H1 (cell line): ENCODE results near the gene TGFBI. TPM values are rescaled to one million over a fixed set of nuclear protein-coding genes. Genes with fewer than 3 reads are reported as not detected.

ENCODE experiments used
- CTCF ChIA-PET: fragments of 300-600 bp; sonication (Branson Sonifier 250); formaldehyde crosslinking; loops from one replicate; lab custom pipeline; 2021; ENCODE audit not compliant: partially characterized antibody; lab: Charles Lee
- POLR2A ChIA-PET: fragments of 300-600 bp; sonication (Branson Sonifier 250); formaldehyde crosslinking; loops from one replicate; lab custom pipeline; 2021; ENCODE audit warnings: inconsistent platforms; ENCODE audit not compliant: partially characterized antibody; lab: Charles Lee
- DNase-seq, 2 experiments: peaks; one replicate each; pipeline versions ENCODE4 v3.0.0 to v3.0.0-alpha.2; 2010 to 2022; ENCODE audit warnings: low spot score in 2 of 2, low read depth in 1 of 2, mixed read lengths in 1 of 2
- FAIRE-seq: peaks from 2 replicates; lab custom pipeline; 2011; peaks lifted over from hg19 to GRCh38; lab: Jason Lieb, UNC
- H2AFZ ChIP-seq: 2 replicates; pipeline ENCODE4 v1.8.1; 2012; ENCODE audit warnings: low read length, inconsistent platforms
- H2AK5ac ChIP-seq: 2 replicates; pipeline ENCODE4 v1.6.1; 2013; ENCODE audit warnings: low read depth, low read length
- H2BK120ac ChIP-seq: replicated peaks from 2 replicates; pipeline ENCODE3; 2013; ENCODE audit warnings: low read depth, low read length, inconsistent platforms
- H2BK12ac ChIP-seq: 2 replicates; pipeline ENCODE4 v1.6.1; 2013; ENCODE audit warnings: low read depth, low read length
- H2BK15ac ChIP-seq: 2 replicates; pipeline ENCODE4 v1.6.1; 2013; ENCODE audit warnings: low read length
- H2BK20ac ChIP-seq: 2 replicates; pipeline ENCODE4 v1.6.1; 2013; ENCODE audit warnings: low read length
- H2BK5ac ChIP-seq: 2 replicates; pipeline ENCODE4 v1.6.1; 2013; ENCODE audit warnings: low read depth, low read length
- H3K14ac ChIP-seq: 2 replicates; pipeline ENCODE4 v1.6.1; 2013; ENCODE audit warnings: inconsistent platforms; ENCODE audit not compliant: insufficient read length
- H3K18ac ChIP-seq: 2 replicates; pipeline ENCODE4 v1.6.1; 2013; ENCODE audit warnings: low read length; ENCODE audit errors: extremely low read depth
- H3K23ac ChIP-seq: 2 replicates; pipeline ENCODE4 v1.6.1; 2013; ENCODE audit warnings: inconsistent platforms; ENCODE audit not compliant: insufficient read length
- H3K23me2 ChIP-seq: 2 replicates; pipeline ENCODE4 v1.6.1; 2013; ENCODE audit warnings: low read depth, low read length
- H3K27ac ChIP-seq: 2 replicates; pipeline ENCODE4 v1.6.1; 2011; ENCODE audit warnings: low read depth, low read length, inconsistent platforms
- H3K27me3 ChIP-seq, 4 experiments: replicated peaks in 1 of 4; 1 replicate in 1 of 4; 2 replicates in 3 of 4; pipeline versions ENCODE4 v1.6.1 to v1.8.1; 2011 to 2013; ENCODE audit warnings: low read length in 3 of 4, mild to moderate bottlenecking in 3 of 4, inconsistent platforms in 2 of 4, mixed read lengths in 2 of 4, moderate library complexity in 1 of 4; ENCODE audit not compliant: control insufficient read depth in 3 of 4, insufficient read depth in 3 of 4; ENCODE audit errors: extremely low read depth in 1 of 4
- H3K36me3 ChIP-seq, 4 experiments: 2 replicates each; pipeline versions ENCODE4 v1.6.1 to v1.8.1; 2011 to 2013; ENCODE audit warnings: mild to moderate bottlenecking in 4 of 4, low read length in 3 of 4, moderate library complexity in 2 of 4, control low read depth in 1 of 4, inconsistent platforms in 1 of 4; ENCODE audit not compliant: insufficient read depth in 4 of 4, control insufficient read depth in 2 of 4
- H3K4ac ChIP-seq: replicated peaks from 2 replicates; pipeline ENCODE3; 2013; ENCODE audit warnings: low read length, low read depth, mixed read lengths, inconsistent platforms; ENCODE audit not compliant: insufficient read length
- H3K4me1 ChIP-seq, 4 experiments: replicated peaks in 1 of 4; 1 replicate in 1 of 4; 2 replicates in 3 of 4; pipeline versions ENCODE4 v1.6.1 to v1.8.1; 2011 to 2013; ENCODE audit warnings: low read length in 3 of 4, inconsistent platforms in 2 of 4, mixed read lengths in 1 of 4; ENCODE audit not compliant: insufficient read depth in 4 of 4, control insufficient read depth in 3 of 4
- H3K4me2 ChIP-seq, 2 experiments: 2 replicates each; pipeline versions ENCODE4 v1.6.1 to v1.8.1; 2011 to 2013; ENCODE audit warnings: low read depth in 2 of 2, low read length in 2 of 2, control low read depth in 1 of 2, inconsistent platforms in 1 of 2, mild to moderate bottlenecking in 1 of 2; ENCODE audit not compliant: insufficient read depth in 1 of 2
- H3K4me3 ChIP-seq, 4 experiments: fragments of 200-600, 300-600 bp in 1 of 4; sonication (generic), shearing (Covaris generic), sonication (Bioruptor Twin) in 1 of 4; 2 replicates each; pipeline versions ENCODE4 v1.5.1 to v1.8.1; 2011 to 2016; ENCODE audit warnings: low read length in 4 of 4, low read depth in 3 of 4, control low read depth in 2 of 4, inconsistent platforms in 2 of 4, mild to moderate bottlenecking in 2 of 4, mixed read lengths in 1 of 4, moderate library complexity in 1 of 4; ENCODE audit not compliant: insufficient read depth in 2 of 4; ENCODE audit errors: extremely low read depth in 1 of 4
- H3K56ac ChIP-seq: replicated peaks from 2 replicates; pipeline ENCODE3; 2013; ENCODE audit warnings: low read depth, mild to moderate bottlenecking, mixed read lengths, low read length, inconsistent platforms; ENCODE audit not compliant: insufficient read length
- H3K79me1 ChIP-seq: 2 replicates; pipeline ENCODE4 v1.6.1; 2013; ENCODE audit warnings: low read depth, low read length, control low read depth
- H3K79me2 ChIP-seq, 2 experiments: 2 replicates each; pipeline versions ENCODE4 v1.6.1 to v1.8.1; 2012 to 2013; ENCODE audit warnings: low read length in 2 of 2, mild to moderate bottlenecking in 2 of 2, inconsistent platforms in 1 of 2; ENCODE audit not compliant: insufficient read depth in 2 of 2, control insufficient read depth in 1 of 2
- H3K9ac ChIP-seq, 4 experiments: replicated peaks in 1 of 4; 1 replicate in 1 of 4; 2 replicates in 3 of 4; pipeline versions ENCODE4 v1.6.1 to v1.8.1; 2011 to 2013; ENCODE audit warnings: low read depth in 3 of 4, low read length in 3 of 4, control low read depth in 2 of 4, mild to moderate bottlenecking in 2 of 4, moderate library complexity in 2 of 4, inconsistent platforms in 1 of 4; ENCODE audit errors: extremely low read depth in 1 of 4
- H3K9me3 ChIP-seq, 2 experiments: 2 replicates each; pipeline versions ENCODE4 v1.6.1 to v1.8.1; 2012 to 2013; ENCODE audit warnings: mild to moderate bottlenecking in 2 of 2, moderate library complexity in 2 of 2, control low read depth in 1 of 2, inconsistent platforms in 1 of 2, low read depth in 1 of 2, low read length in 1 of 2, mixed read lengths in 1 of 2; ENCODE audit not compliant: insufficient read depth in 2 of 2
- H4K20me1 ChIP-seq, 2 experiments: replicated peaks in 1 of 2; 2 replicates each; pipeline versions ENCODE3 to v1.8.1; 2011 to 2013; ENCODE audit warnings: inconsistent platforms in 2 of 2, low read length in 2 of 2, mild to moderate bottlenecking in 1 of 2; ENCODE audit not compliant: insufficient read depth in 2 of 2, control insufficient read depth in 1 of 2
- H4K5ac ChIP-seq: 2 replicates; pipeline ENCODE4 v1.6.1; 2013; ENCODE audit warnings: low read length, low read depth, mixed read lengths, inconsistent platforms; ENCODE audit not compliant: insufficient read length
- H4K8ac ChIP-seq: 2 replicates; pipeline ENCODE4 v1.8.0; 2013; ENCODE audit warnings: mild to moderate bottlenecking, moderate library complexity, low read length, inconsistent platforms; ENCODE audit not compliant: insufficient read depth; ENCODE audit errors: extremely low read depth
- H4K91ac ChIP-seq: replicated peaks from 2 replicates; pipeline ENCODE3; 2013; ENCODE audit warnings: low read length, mixed read lengths, inconsistent platforms; ENCODE audit not compliant: insufficient read length
- ASH2L ChIP-seq: fragments of 200-600, 300-600 bp; sonication (generic); IDR thresholded peaks from one replicate; pipeline ENCODE4 v1.7.1; 2017; ENCODE audit warnings: low read length
- CHD1 ChIP-seq: IDR thresholded peaks from 2 replicates; pipeline ENCODE4 v1.6.1; 2012; ENCODE audit warnings: low read depth, low read length, improper control_type of control experiment
- KDM4A ChIP-seq: IDR thresholded peaks from one replicate; pipeline ENCODE4 v1.7.1; 2012; ENCODE audit warnings: low read depth, mild to moderate bottlenecking, moderate library complexity, low read length, inconsistent platforms; ENCODE audit not compliant: severe bottlenecking
- RAD21 ChIP-seq, 2 experiments: IDR thresholded peaks in 1 of 2; conservative IDR thresholded peaks in 1 of 2; 2 replicates each; pipeline ENCODE4 v1.6.1; 2011; ENCODE audit warnings: low read depth in 2 of 2, low read length in 2 of 2, improper control_type of control experiment in 1 of 2, inconsistent platforms in 1 of 2, mild to moderate bottlenecking in 1 of 2, moderate library complexity in 1 of 2
- WGBS, 2 experiments: shearing (Covaris generic) in 1 of 2; methylation state at CpG; one replicate each; pipeline versions ENCODE4 v1.1.6 to v1.1.7; 2013 to 2015; ENCODE audit warnings: low lambda C conversion rate in 2 of 2, mixed read lengths in 2 of 2, inconsistent platforms in 1 of 2, low coverage in 1 of 2, missing lambda C conversion rate in 1 of 2; ENCODE audit not compliant: insufficient replicate concordance in 2 of 2, insufficient coverage in 1 of 2, insufficient read length in 1 of 2; ENCODE audit errors: extremely low coverage in 1 of 2, missing lambda C conversion rate in 1 of 2; 5-methylcytosine and 5-hydroxymethylcytosine counted together
- polyA plus RNA-seq, 7 experiments: library from polyadenylated mRNA; depleted of rRNA in 3 of 7; stranded (reverse) in 5 of 7; unstranded in 2 of 7; fragments of >200 nt in 5 of 7; fragments of 200-250 nt in 2 of 7; gene quantifications; 1 replicate in 5 of 7; 2 replicates in 1 of 7; 4 replicates in 1 of 7; pipeline versions ENCODE4 v1.2.1 to v1.2.3, GENCODE V29; 2011 to 2013; ENCODE audit warnings: missing spikeins in 2 of 7, mixed read lengths in 2 of 7
- total RNA-seq: library from RNA; stranded (reverse); fragmentation: NEBNext Ultra II Directional; extraction: Animal tissue kit (Norgen Biotek cat#: 25700); gene quantifications from 2 replicates; pipeline ENCODE4 v1.2.1, GENCODE V29; 2021
- TF ChIP-seq, protein P1 (sequence below), 3 experiments: IDR thresholded peaks; 1 replicate in 2 of 3; 2 replicates in 1 of 3; pipeline versions ENCODE4 v1.5.1 to v1.6.1; 2011; ENCODE audit warnings: low read length in 3 of 3, mild to moderate bottlenecking in 3 of 3, inconsistent platforms in 2 of 3, low read depth in 1 of 3, moderate library complexity in 1 of 3; ENCODE audit not compliant: insufficient read depth in 1 of 3; ENCODE audit errors: control extremely low read depth in 1 of 3
- TF ChIP-seq, protein P2 (sequence below): IDR thresholded peaks from 2 replicates; pipeline ENCODE4 v1.6.1; 2012; ENCODE audit warnings: low read length, inconsistent platforms

Gene TGFBI
- total and polyA plus RNA-seq, 2 of the 8 experiments (the other 6 are each of a cell fraction or from before 2014, with no cell fraction given): 6.0 to 8.5 TPM

DNA sequence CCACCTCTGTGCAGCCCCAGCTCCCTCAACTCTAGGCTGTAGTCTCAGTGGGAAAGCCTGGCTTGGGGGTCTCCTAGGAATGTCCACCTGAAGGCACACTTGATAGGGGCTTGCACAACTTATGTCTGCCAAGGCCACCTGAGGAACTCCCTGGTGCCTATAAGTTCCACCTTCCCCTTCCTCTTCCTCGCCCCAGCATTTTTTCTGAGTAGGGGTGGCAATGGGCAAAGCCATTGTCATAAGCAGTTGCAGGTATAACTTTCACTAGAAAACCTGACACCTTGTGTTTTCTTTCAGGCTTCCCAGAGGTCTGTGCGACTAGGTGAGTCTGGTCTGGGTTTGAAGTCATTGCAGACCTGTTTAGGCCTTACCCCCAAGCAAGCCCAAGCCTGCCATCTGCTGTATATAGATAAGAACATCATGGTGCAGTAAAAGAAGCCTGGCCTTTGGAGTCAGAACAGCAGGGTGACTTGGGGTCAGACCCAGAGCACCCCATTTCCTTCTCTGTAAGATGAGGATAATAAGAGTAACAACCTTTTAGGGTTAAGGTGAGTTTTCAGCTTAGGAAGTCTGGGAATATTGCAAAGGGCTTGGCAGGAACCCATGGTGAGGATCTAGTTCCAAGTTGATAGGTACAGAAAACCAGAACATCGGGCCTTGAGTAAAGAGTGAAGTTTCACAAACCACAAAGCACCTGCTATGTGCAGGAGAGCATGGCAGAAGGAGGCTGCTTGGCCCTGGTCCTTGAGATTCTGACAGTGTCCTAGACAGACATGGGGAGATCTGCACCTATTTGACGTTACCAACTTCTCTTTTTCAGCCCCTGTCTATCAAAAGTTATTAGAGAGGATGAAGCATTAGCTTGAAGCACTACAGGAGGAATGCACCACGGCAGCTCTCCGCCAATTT is 33.8 kb downstream of the TGFBI start:
- Histone ChIP-seq H3K4me3 (no peak overlapping the region), H3K4ac (no peak overlapping the region), H3K79me2 (no peaks in the 10 kb centered on the region), H4K8ac (peak overlapping the region; percentile 41; the same call in 1 of the 2 replicates), H3K23me2 (no peaks in the 10 kb centered on the region), H3K27me3 (no peaks in the 10 kb centered on the region), H4K5ac (no peak overlapping the region), H3K14ac (no peak overlapping the region), H3K79me1 (no peaks in the 10 kb centered on the region), H2BK15ac (no peak overlapping the region), H3K4me1 (peaks cover 0 to 3% (median under 1%) of the 10 kb centered on the region in 4 experiments; a peak in 3 of 7 replicates), H3K56ac (no peak overlapping the region), H3K4me2 (no peak overlapping the region), H3K18ac (no peak overlapping the region), H2AK5ac (no peak overlapping the region), H3K9me3 (no peaks in the 10 kb centered on the region), H2BK12ac (no peak overlapping the region), H3K27ac (no peak overlapping the region), H2BK5ac (no peak overlapping the region), H4K91ac (no peak overlapping the region), H2BK20ac (no peak overlapping the region), H2BK120ac (no peak overlapping the region), H3K23ac (no peak overlapping the region), H3K9ac (no peak overlapping the region), H2AFZ (no peak overlapping the region), H4K20me1 (no peaks in the 10 kb centered on the region), H3K36me3 (no peaks in the 10 kb centered on the region)
- WGBS, 2 experiments: 91% methylated on average over 5 of the region's 6 CpGs; no CpG with 5 or more reads in 1 of the 2 experiments
- ChIA-PET POLR2A (no interaction called here), CTCF (interaction anchor here (0.9 to 8.2 kb wide), 25 partner anchors 8 to 228 kb away, joined by 3 to 98 read pairs (median 5); partner anchors contain the start of genes SLC25A48 and TGFBI)
- no peak for DNase-seq
- FAIRE-seq: no peak
- TF ChIP-seq RAD21 (IDR thresholded peaks at IDR 0.05 in 1 of 2, conservative IDR thresholded peaks at IDR 0.05 in 1 of 2; ENCODE audit: low read depth in 2 of 2, low read length in 2 of 2): peak; percentile 85 to 91
- TF ChIP-seq, protein P1, sequence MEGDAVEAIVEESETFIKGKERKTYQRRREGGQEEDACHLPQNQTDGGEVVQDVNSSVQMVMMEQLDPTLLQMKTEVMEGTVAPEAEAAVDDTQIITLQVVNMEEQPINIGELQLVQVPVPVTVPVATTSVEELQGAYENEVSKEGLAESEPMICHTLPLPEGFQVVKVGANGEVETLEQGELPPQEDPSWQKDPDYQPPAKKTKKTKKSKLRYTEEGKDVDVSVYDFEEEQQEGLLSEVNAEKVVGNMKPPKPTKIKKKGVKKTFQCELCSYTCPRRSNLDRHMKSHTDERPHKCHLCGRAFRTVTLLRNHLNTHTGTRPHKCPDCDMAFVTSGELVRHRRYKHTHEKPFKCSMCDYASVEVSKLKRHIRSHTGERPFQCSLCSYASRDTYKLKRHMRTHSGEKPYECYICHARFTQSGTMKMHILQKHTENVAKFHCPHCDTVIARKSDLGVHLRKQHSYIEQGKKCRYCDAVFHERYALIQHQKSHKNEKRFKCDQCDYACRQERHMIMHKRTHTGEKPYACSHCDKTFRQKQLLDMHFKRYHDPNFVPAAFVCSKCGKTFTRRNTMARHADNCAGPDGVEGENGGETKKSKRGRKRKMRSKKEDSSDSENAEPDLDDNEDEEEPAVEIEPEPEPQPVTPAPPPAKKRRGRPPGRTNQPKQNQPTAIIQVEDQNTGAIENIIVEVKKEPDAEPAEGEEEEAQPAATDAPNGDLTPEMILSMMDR (IDR thresholded peaks at IDR 0.05; ENCODE audit: control extremely low read depth in 1 of 3, insufficient read depth in 1 of 3, low read depth in 1 of 3, low read length in 3 of 3): peak in 2 of 3 experiments; percentile 63 to 76; a peak in 3 of 4 replicates
- no peak for TF ChIP-seq CHD1
- no peak for TF ChIP-seq ASH2L
- TF ChIP-seq, protein P2, sequence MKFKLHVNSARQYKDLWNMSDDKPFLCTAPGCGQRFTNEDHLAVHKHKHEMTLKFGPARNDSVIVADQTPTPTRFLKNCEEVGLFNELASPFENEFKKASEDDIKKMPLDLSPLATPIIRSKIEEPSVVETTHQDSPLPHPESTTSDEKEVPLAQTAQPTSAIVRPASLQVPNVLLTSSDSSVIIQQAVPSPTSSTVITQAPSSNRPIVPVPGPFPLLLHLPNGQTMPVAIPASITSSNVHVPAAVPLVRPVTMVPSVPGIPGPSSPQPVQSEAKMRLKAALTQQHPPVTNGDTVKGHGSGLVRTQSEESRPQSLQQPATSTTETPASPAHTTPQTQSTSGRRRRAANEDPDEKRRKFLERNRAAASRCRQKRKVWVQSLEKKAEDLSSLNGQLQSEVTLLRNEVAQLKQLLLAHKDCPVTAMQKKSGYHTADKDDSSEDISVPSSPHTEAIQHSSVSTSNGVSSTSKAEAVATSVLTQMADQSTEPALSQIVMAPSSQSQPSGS: no peak
- no peak for TF ChIP-seq KDM4A
